Activated naive CD8-positive, alpha-beta T cell treated with anti-CD3 and anti-CD28 coated beads, Interleukin-2, amount 10 ng/mL, durations not matched to agents 7 days and 5 days (primary cell): ENCODE data around the gene CHST14. TPM values are rescaled to one million over a fixed set of nuclear protein-coding genes. Genes with fewer than 3 reads are reported as not detected.

Experiments
- ATAC-seq: fragments of 150-1000 bp; cut with Tn5 transposase; one replicate; pipeline ENCODE4 v1.10.0; 2021; ENCODE audit warnings: low read depth, moderate library complexity
- POLR2A ChIA-PET: fragments of 350-600 bp; sonication (Branson Sonifier 250); formaldehyde crosslinking; loops from one replicate; lab custom pipeline; 2021; ENCODE audit warnings: antibody characterized with exemption; lab: Charles Lee
- DNase-seq: peaks from one replicate; pipeline ENCODE4 v3.0.0; 2021
- H3K27ac Mint-ChIP-seq: one replicate; pipeline ENCODE4 v1.8.0; 2022; ENCODE audit warnings: mild to moderate bottlenecking, mixed read lengths
- H3K27me3 Mint-ChIP-seq: one replicate; pipeline ENCODE4 v1.8.0; 2022; ENCODE audit warnings: mild to moderate bottlenecking, moderate library complexity, mixed read lengths
- H3K36me3 Mint-ChIP-seq: one replicate; pipeline ENCODE4 v1.8.0; 2021; ENCODE audit warnings: mild to moderate bottlenecking, mixed read lengths
- H3K4me1 Mint-ChIP-seq: one replicate; pipeline ENCODE4 v1.8.0; 2021; ENCODE audit warnings: mixed read lengths
- H3K4me3 Mint-ChIP-seq: one replicate; pipeline ENCODE4 v1.8.0; 2022; ENCODE audit warnings: mild to moderate bottlenecking, moderate library complexity, mixed read lengths
- H3K9me3 Mint-ChIP-seq: one replicate; pipeline ENCODE4 v1.8.0; 2021; ENCODE audit warnings: mixed read lengths
- total RNA-seq, 2 experiments: library from RNA; stranded (reverse); gene quantifications; one replicate each; pipeline ENCODE4 v1.2.3, GENCODE V29; 2021

The CHST14 gene
- 10 to 100 TPM in 1 of 2 experiments, 1 to 10 TPM in 1; 9.8 to 10.8 TPM for total RNA-seq

- Mint-ChIP-seq H3K9me3 (no peaks in the 10 kb centered on the region), H3K4me3 (peak within 1 kb of the TSS; percentile 85), H3K27me3 (no peaks in the 10 kb centered on the region), H3K4me1 (peaks cover 19% of the 10 kb centered on the region), H3K27ac (peak within 1 kb of the TSS; percentile 75), H3K36me3 (peaks cover 5% of the 10 kb centered on the region)
- POLR2A ChIA-PET: interaction anchor here (0.7 to 2.1 kb wide), 5 partner anchors 17 to 94 kb away, joined by 3 to 8 read pairs (median 5); partner anchors contain the start of gene CCDC32
- ATAC-seq (peak; percentile 80), DNase-seq (peak; percentile 77)
Observed at GRCh38 chr15:40470423-40471104, at the start of gene CHST14. Gene CHST14 (plus strand): TSS chr15:40470984. CDS start chr15:40471214, 230 bp downstream.

- Mint-ChIP-seq H3K4me3 (peak overlapping the region; percentile 10), H3K27me3 (no peaks in the 10 kb centered on the region), H3K9me3 (no peaks in the 10 kb centered on the region), H3K27ac (no peak overlapping the region), H3K36me3 (peaks cover 2% of the 10 kb centered on the region), H3K4me1 (peaks cover 4% of the 10 kb centered on the region)
- ATAC-seq: peak; percentile 97
- DNase-seq: peak; percentile 91
- POLR2A ChIA-PET: interaction anchor here (0.7 to 4.0 kb wide), 5 partner anchors 16 to 138 kb away, joined by 3 to 22 read pairs (median 4); partner anchors contain the start of genes ANKRD63 and IVD
Observed at GRCh38 chr15:40421246-40422157, 49.3 kb upstream of the CHST14 start.

- POLR2A ChIA-PET: no interaction called here
- H3K36me3 Mint-ChIP-seq: peaks cover 1% of the 10 kb centered on the region
- H3K4me3 Mint-ChIP-seq: no peak overlapping the region
- H3K9me3 Mint-ChIP-seq: no peaks in the 10 kb centered on the region
- peaks cover 4% of the 10 kb centered on the region for H3K4me1 Mint-ChIP-seq
- DNase-seq: no peak
- ATAC-seq: no peak
- H3K27me3 Mint-ChIP-seq: no peaks in the 10 kb centered on the region
- H3K27ac Mint-ChIP-seq: no peak overlapping the region
Observed at GRCh38 chr15:40424483-40425115, 46.2 kb upstream of the CHST14 start.

GRCh38 chr15:40425681-40426080, 45.1 kb upstream of the CHST14 start:
- Mint-ChIP-seq H3K27ac (no peak overlapping the region), H3K9me3 (no peaks in the 10 kb centered on the region), H3K4me3 (no peak overlapping the region), H3K4me1 (peaks cover 4% of the 10 kb centered on the region), H3K36me3 (peaks cover 1% of the 10 kb centered on the region), H3K27me3 (no peaks in the 10 kb centered on the region)
- POLR2A ChIA-PET: interaction anchor here (0.6 kb wide), 1 partner anchor 81 kb away, joined by 3 read pairs; no protein-coding TSS in a partner anchor
- no peak for DNase-seq
- ATAC-seq: no peak

GRCh38 chr15:40427188-40427587, 43.6 kb upstream of the CHST14 start:
- Mint-ChIP-seq H3K4me1 (no peaks in the 10 kb centered on the region), H3K27me3 (no peaks in the 10 kb centered on the region), H3K36me3 (peaks cover 1% of the 10 kb centered on the region), H3K9me3 (no peaks in the 10 kb centered on the region), H3K4me3 (no peak overlapping the region), H3K27ac (no peak overlapping the region)
- POLR2A ChIA-PET: no interaction called here
- DNase-seq (no peak), ATAC-seq (no peak)

- ATAC-seq: no peak
- no peak overlapping the region for H3K4me3 Mint-ChIP-seq
- POLR2A ChIA-PET: no interaction called here
Observed at GRCh38 chr15:40428185-40428584, 42.6 kb upstream of the CHST14 start.

GRCh38 chr15:40429068-40429710, 41.6 kb upstream of the CHST14 start:
- Mint-ChIP-seq H3K9me3 (no peaks in the 10 kb centered on the region), H3K27me3 (no peaks in the 10 kb centered on the region), H3K4me1 (no peaks in the 10 kb centered on the region), H3K27ac (no peak overlapping the region), H3K4me3 (no peak overlapping the region), H3K36me3 (peaks cover 1% of the 10 kb centered on the region)
- POLR2A ChIA-PET: interaction anchor here (0.7 kb wide), 1 partner anchor 74 kb away, joined by 3 read pairs; no protein-coding TSS in a partner anchor
- DNase-seq: no peak
- no peak for ATAC-seq

More at GRCh38 chr15:40428185-40428584, 42.6 kb upstream of the CHST14 start:
- H3K36me3 Mint-ChIP-seq: peaks cover 1% of the 10 kb centered on the region
- no peaks in the 10 kb centered on the region for H3K27me3 Mint-ChIP-seq
- no peak overlapping the region for H3K27ac Mint-ChIP-seq
- H3K9me3 Mint-ChIP-seq: no peaks in the 10 kb centered on the region
- DNase-seq: no peak
- H3K4me1 Mint-ChIP-seq: no peaks in the 10 kb centered on the region

- DNase-seq: no peak
- POLR2A ChIA-PET: interaction anchor here (0.7 kb wide), 1 partner anchor 1569 kb away, joined by 3 read pairs; no protein-coding TSS in a partner anchor
- H3K27ac Mint-ChIP-seq: no peak overlapping the region
- H3K4me3 Mint-ChIP-seq: no peak overlapping the region
- peaks cover under 1% of the 10 kb centered on the region for H3K4me1 Mint-ChIP-seq
- H3K9me3 Mint-ChIP-seq: no peaks in the 10 kb centered on the region
- peaks cover 8% of the 10 kb centered on the region for H3K27me3 Mint-ChIP-seq
- no peak for ATAC-seq
- H3K36me3 Mint-ChIP-seq: peaks cover 1% of the 10 kb centered on the region
Observed at GRCh38 chr15:40430271-40430805, 40.4 kb upstream of the CHST14 start.

GRCh38 chr15:40435023-40435709, 35.6 kb upstream of the CHST14 start:
- POLR2A ChIA-PET: interaction anchor here (1.3 kb wide), 1 partner anchor 29 kb away, joined by 4 read pairs; the partner anchor contains the start of gene IVD
- Mint-ChIP-seq H3K4me1 (peaks cover 13% of the 10 kb centered on the region), H3K4me3 (peak overlapping the region; percentile 41), H3K27ac (peak overlapping the region; percentile 32), H3K36me3 (no peaks in the 10 kb centered on the region), H3K9me3 (no peaks in the 10 kb centered on the region), H3K27me3 (peaks cover 51% of the 10 kb centered on the region)
- no peak for ATAC-seq
- DNase-seq: no peak

- POLR2A ChIA-PET: interaction anchor here (1.3 kb wide), 1 partner anchor 30 kb away, joined by 4 read pairs; the partner anchor contains the start of gene IVD
- Mint-ChIP-seq H3K36me3 (no peaks in the 10 kb centered on the region), H3K27ac (peak overlapping the region; percentile 32), H3K9me3 (no peaks in the 10 kb centered on the region), H3K27me3 (peaks cover 53% of the 10 kb centered on the region), H3K4me1 (peaks cover 14% of the 10 kb centered on the region), H3K4me3 (peak overlapping the region; percentile 41)
- ATAC-seq: no peak
- no peak for DNase-seq
Observed at GRCh38 chr15:40435710-40436089, 35.1 kb upstream of the CHST14 start.

- peaks cover 14% of the 10 kb centered on the region for H3K4me1 Mint-ChIP-seq
- DNase-seq (no peak), ATAC-seq (no peak)
- no peaks in the 10 kb centered on the region for H3K36me3 Mint-ChIP-seq
- peak overlapping the region; percentile 75 for H3K4me3 Mint-ChIP-seq
- POLR2A ChIA-PET: interaction anchor here (1.3 kb wide), 1 partner anchor 30 kb away, joined by 4 read pairs; the partner anchor contains the start of gene IVD
- no peak overlapping the region for H3K27ac Mint-ChIP-seq
- H3K9me3 Mint-ChIP-seq: no peaks in the 10 kb centered on the region
- H3K27me3 Mint-ChIP-seq: peaks cover 53% of the 10 kb centered on the region
Observed at GRCh38 chr15:40436116-40436891, 34.5 kb upstream of the CHST14 start.
